ENCODE measurements around the gene NMUR1.

NMUR1 gene

DNA sequence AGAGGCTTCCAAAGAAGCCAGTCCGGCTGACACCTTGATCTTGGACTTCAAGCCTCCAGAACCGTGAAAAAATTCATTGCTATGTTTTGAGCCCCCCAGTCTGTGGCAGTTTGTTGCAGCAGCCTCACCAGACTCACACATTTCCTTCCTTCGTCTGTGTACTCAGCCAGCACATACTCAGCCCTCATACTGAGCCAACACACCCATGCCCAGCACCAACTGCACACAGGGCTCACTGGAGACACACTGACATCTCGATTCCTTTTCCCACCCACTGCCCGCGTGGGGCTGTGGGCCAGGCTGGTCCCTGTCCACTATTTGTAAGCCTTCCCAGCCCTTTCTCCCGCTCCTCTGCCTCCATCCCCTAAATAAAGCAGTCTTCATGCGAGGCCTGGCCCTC, 24.1 kb upstream of the NMUR1 start:
- DNase-seq: no peak

DNA sequence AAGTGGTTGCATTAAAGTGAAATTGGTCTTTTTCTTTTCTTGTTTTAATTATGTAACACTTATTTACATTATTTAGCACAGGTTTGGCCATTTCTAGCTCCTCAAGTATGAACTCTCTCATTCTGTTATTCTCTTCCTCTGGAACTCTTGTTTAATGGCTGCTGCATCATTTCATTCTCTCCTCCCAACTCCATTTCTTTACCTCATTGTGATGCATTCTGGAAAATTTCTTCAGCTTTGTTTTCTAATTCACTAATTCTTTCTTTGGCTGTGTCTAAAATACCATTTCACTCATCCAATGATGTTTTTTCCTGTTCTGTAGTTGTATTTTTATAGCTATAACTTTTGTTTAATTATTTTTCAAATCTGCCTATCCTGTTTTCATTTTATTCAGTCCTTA, 22.5 kb upstream of the NMUR1 start:
- no peak for DNase-seq

DNA sequence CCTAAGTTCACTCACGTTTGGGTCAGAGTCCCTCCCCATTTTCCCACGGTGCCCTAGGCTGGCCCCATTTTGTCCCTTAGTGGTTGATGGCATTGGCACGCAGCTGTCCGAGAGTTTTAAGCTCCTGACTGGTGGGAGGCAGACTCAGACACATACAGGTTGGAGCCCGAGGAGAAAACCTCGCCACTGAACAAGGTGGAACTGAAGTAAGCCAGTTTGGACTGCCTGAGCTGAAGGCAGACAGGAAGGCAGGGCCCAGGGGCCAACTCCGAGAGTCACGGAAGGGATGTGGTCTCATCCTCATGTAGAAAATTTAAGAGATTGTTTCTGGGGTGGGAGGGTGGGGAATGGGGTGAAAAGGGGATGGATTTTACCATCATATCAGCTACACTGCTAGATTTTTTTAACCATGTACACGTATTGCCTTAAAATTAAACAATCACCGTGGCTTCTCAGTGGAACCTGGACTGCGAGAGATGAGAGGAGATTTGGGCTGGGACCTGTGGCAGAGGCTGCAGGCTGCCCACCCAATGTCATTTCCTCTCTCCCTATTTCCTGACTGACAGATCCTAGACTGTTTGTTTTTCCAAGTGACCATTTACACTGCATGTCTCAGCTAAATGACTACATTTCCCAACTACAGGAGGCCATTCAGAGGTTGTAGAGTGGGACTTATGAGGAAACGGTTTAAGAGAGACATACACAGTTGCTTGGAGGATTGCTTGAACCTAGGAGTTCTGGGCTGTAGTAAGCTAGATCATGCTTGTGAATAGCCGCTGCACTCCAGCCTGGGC, 19.4 kb upstream of the NMUR1 start:
- no peak for DNase-seq

DNA sequence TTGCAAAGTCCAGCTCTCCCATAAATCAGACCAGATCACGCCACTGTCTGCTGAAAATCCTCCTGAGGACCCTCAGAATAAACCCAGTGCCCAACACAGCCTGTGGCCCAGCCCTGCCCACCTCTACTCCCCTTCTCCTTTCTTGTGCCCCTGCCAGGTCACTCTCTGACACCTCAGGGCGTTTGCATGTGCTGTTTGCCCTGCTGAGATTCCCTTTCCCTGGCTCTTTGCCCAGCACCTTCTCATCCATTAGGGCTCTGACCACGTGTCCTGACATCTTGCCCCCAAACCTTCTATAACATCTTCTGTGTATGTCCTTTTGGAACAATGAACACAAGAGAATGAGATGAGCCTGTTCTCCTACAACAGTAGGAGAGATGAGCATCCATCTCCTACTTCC, 18.5 kb upstream of the NMUR1 start:
- no peak for DNase-seq

DNA sequence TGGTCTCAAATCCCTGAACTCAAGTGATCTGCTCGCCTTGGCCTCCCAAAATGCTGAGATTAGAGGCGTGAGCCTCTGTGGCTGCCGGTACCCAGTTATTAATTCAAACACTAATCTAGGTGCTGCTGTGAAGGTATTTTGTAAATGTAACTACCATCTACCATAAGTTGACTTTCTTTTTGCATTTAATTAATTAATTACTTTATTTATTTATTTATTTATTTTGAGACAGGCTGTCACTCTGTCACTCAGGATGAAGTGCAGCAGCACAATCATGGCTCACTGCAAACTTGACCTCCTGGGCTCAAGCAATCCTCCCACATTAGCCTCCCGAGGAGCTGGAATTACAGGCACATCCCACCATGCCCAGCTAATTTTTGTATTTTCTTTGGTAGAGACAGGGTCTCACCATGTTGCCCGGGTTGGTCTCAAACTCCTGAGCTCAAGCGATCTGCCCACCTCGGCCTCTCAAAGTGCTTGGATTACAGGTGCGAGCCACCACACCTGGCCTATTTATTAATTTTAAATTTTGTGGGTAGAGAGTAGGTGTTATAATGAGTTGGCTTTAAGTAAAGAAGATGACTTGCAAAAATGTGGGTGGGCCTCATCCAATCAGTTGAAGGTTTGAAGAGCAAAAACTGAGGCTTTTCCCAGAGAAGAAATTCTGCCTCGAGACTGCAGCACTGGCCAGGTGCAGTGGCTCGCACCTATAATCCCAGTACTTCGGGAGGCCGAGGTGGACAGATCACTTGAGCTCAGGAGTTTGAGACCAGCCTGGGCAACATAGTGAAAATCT, 17.3 kb upstream of the NMUR1 start:
- no peak for DNase-seq

DNA sequence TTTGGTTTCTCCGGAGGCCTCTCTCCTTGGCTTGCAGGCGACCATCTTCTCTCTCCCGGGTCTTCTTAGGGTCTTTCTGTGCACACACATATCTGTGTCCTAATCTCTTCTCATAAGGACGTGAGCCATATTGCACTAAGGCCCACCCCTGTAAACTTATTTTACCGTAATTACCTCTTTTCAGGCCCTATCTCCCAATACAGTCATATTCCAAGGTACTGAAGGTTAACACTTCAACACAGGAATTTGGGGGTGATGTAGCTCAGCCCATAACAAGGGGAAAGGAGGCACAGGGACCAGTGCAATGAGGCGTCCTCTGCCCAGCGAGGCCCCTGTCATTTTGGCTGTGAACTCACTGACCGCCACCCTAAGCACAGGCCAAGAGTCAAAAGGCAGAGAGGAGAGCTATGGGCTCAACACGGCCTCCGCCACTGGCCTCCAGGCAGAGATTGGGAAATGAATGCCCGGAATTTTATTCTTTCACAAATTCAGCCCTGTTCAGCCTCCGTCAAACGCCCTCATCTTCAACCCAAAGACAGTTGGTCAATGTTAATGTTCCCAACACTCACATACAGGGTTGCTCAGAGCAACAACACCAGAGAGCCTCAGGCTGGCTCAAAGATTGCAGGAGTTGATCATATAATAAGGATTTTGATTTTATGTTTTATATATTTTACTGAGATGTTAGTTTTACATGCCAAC, 15.9 kb upstream of the NMUR1 start:
- no peak for DNase-seq

DNA sequence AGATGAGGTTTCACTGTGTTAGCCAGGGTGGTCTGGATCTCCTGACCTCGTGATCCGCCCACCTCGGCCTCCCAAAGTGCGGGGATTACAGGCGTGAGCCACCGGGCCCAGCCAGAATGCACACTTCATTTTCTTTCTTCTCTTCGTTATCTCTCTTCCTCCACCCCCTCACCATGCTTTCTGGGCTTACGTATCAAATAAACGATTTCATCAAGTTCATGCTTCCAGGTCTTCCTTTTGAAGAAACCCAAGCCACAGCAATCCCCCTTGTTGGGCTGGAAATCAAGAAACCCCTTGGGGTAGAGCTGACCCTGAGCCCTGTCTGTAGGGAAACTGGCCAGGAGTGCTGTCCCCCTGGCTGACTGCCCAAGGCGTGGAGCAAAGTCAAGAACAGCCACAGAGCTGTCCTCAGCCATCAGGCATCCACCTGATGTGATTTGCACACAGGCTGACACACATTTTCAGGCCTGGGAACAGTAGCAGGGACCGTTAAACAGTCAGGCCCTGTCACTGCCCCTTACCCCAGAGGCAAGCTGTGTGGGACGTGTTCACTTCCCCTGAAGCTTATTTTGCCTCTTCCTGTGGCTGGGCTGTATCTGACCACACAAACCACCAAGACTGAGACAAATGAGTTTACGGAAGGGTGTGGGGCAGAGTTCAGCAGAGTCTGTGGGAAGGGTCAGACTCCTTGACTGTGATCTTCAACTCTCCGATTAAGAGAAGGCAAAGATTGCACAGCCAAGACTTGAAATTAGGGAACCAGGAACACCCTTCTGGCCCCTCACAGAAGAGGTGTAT, 15.1 kb upstream of the NMUR1 start:
- no peak for DNase-seq

DNA sequence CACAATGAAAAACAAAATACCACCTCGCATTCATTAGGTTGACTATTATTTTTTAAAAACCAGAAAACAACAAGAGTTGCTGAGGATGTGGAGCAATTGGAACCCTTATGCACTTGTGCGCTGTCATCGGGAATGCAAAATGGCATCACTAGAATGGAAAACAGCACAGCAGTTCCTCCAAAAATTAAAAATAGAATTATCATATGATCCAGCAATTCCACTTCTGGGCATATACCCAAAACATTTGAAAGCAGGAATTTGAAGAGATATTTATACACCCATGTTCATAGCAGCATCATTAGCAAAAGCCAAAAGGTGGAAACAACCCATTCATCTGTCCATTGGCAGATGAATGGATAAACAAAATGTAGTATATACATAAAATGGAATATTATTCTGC, 11.9 kb upstream of the NMUR1 start:
- no peak for DNase-seq

DNA sequence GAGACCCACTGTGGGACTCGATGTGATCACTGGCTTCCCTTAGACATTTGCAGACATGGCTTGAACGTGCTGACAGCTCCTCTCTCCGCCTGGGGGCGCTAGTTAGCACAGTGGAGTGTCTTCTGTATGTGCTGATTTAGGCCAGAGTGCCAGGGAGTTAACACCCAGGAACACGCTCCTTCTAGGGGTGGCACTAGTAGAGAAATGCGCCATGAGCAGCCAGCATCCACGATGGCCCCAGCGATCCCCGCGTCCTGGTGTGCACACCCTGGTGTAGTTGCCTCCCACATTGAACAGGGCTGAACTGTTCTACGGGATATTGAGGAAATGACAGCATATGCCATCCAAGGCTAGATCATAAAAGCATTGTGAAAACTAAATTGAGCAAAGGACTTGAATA, 11.4 kb upstream of the NMUR1 start:
- no peak for DNase-seq

DNA sequence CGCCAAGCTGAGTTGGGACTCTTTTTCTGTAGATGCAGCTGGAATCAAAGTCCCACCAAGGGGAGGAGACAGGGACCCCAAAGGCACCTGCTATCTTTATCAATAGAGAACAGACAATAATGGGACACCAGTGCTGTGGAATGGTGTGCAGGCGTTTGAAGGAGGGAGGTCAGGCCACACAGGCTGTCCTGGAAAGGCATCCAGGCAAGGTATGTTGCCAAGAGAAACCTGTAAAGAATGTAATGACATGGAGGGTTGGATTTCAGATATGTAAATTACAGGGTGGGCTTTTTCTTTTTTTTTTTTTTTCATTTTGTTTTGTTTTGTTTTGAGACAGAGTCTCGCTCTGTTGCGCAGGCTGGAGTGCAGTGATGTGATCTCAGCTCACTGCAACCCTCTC, 9.7 kb upstream of the NMUR1 start:
- no peak for DNase-seq

DNA sequence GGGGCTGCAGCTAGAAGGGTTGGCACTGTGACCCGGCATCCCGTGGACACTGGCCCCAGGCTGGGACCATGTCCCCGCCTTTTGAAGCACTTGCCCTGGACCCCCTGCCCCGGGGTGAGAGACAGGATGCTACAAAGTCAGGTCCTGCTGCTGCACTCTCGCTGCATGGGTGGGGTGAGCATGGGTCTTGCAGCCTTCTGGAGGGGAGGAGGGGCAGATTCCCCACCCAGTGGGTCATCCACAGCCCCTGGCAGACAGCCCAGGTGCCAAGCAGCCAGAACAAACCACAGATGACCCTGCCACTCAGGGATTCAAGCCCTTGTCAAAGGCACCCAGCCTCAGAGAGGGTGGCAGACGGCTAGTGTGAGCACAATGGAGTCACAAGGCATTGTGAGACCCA, 5.7 kb upstream of the NMUR1 start:
- DNase-seq: no peak

DNA sequence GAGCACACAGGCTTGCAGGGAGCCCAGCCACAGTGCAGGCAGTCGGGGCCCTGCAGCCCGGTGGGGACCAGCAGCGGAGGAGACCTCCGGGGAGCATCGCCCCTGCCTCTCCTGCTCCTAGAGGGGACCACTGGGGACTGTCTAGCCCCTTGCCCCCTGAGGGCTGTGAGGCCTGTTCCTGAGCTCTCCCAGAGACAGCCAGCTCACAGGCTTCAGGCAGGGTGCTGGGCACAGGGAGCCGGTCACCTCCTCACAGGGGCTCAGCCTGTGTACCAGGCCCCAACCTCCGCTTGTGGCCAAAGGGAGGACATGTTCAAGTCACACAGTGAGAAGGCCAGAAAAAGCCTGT, 3.5 kb upstream of the NMUR1 start:
- no peak for DNase-seq

DNA sequence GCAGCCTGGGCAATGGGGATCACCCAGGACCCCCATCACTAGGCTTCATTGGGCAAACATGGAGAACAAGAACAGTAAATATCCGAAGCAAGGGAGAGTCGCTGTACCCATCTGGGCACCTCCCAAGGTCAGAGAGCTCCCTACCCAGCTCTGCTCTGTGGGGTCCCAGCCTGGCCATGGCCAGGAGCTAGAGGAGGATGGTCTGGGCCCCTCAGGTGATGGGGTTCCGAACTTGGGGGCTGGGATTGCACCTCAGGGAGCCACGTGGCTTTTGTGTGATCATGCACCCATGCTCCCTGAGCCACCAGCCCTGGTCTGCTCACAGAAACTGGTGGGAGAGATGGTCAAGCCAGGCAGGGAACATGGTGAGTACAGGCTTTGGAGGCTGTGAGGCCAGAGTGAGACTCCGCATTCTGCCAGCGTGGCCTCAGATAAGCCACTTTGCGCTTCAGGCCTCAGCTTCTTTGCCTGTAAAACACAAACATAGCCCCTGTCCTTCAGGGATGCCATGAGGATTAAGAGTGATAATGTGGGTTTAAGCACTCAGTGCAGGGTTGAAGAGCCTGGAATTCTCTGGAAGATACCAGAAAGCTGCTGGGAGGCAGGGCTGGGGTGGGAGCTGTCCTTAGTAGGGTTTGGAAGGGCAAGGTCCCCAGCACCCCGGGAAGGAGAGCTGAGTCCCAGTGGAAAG, 3.0 kb upstream of the NMUR1 start:
- no peak for DNase-seq

DNA sequence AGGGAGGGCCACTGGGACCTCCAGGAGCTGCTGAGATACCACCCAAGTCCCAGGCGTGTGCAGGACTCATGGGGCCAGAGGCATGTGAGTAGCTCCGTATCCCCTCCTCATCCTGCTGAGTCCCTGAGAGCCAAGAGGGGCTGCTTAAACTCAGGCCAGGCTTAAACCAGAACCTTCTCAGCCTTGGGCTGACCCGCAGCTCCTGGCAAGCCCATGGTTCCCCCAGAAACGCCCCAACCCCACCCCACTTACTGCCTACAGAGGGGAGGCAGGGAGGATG, 2.5 kb upstream of the NMUR1 start:
- DNase-seq: no peak

DNA sequence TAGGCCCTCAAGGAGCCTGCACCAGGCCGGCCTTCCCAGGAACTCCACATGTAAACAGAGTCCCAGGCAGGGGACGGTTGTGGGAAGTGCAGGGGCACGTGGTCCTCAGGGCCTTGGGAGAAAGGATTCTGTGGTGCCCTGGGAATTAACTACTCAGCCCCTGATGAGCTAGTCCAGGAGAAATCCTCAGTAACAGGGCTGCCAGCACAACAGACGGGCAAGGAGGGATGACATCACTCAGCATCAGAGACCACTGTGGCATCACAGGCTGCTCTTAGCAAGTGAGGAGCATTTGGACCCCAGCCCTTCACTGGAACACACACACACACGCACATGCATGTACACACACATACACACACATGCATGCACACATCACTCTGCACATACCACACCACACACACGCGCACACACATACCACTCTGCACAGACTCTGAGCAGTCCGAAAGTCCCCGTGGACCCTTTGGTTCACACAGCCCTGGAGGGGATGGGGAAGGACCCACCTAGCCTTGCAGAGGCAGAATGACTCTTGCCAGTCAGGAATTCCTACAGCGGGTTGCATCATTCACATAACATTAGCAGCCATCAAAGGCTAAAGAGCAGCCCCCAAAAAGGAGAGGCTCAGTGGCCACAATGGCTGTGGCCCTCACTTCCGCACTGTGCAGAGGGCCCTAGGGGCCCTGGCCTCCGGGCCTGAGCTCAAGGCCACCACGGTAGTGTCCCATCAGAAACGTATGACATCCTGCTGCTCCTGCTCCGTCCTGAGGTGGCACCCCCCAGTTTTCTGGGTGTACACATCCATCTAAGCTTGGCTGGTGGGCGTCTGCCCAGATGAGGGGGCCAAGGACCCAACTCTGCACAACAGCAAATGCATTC, 1.9 kb upstream of the NMUR1 start:
- no peak for DNase-seq

DNA sequence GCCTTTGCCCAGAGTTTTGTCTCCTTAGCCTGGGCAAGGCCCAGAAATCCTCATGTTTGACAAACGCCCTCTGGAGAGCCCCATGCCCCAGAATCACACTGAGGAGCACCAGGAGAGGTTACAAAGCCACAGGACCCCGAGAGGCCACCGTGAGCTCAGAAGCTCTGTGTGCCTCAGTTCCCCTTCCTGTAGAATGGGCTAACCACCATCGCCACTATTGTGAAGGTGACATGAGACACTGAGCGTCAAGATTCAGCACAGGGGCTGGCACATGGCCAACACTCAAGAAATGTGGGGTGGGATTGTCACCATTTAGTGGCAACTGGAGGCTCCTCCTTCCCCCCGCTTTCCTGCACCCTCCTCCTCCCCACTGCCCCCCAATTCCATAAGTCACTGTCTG, 1.2 kb upstream of the NMUR1 start:
- DNase-seq: no peak

DNA sequence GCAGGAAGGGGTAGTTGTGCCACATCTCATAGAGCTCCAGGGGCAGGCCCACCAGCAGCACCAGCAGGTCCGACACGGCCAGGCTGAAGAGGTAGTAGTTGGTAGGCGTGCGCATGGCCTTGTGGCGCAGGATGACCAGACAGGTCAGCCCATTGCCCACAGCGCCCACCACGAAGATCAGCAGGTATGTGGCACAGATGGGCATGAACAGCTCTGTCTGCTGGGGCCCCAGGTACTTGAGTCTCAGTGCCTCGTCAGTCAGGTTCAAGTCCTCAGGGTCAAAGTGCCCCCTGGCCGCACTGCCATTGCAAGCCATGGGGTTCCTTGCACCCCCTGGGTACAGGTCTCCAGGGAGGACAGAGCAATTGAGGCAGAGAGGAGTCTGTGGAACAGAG, 1.6 kb downstream of the NMUR1 start:
- no peak for DNase-seq

DNA sequence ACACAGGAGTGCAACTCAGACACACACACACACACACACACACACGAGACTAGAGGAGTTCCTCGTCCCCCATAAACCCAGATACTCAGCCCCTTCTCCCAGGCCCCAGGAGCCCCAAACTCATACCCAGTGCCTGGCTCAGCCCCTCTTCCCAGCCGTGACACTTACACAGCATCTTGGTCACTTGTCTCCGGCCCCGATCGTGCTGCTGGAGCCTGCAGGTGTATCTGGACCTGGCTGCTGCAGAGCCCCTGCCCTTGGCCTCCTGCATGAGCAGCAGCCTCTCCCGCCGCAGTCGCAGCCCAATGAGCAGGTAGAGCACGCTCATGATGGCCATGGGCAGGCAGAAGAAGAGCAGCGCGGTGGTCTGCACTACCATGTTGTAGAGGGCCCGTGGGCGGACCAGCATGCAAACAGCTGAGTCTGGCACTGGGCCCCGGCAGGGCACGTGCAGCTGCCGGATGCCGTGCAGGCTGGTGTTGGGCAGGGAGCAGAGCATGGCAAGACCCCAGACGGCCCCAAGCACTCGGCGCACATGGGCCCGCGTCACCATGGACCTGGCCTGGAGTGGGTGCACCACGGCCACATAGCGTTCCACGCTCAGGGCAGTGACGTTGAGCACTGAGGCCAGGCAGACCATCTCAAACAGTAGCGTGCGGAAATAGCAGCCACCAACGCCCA, 2.1 kb downstream of the NMUR1 start:
- DNase-seq: no peak

DNA sequence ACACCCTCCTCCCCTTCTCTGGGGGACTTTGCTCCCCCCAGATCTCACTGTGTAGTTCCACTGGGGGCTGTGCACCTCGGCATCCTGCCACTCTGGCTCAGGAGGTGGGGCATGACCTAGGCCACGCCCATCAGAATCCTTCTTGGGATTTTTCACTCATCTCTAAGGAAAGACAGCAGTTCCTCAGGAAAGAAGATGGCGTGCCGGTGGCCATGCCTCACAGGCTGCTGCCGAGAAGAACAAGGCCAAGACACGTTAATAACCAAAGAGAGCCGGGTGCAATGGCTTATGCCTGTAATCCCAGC, 3.2 kb downstream of the NMUR1 start:
- no peak for DNase-seq

DNA sequence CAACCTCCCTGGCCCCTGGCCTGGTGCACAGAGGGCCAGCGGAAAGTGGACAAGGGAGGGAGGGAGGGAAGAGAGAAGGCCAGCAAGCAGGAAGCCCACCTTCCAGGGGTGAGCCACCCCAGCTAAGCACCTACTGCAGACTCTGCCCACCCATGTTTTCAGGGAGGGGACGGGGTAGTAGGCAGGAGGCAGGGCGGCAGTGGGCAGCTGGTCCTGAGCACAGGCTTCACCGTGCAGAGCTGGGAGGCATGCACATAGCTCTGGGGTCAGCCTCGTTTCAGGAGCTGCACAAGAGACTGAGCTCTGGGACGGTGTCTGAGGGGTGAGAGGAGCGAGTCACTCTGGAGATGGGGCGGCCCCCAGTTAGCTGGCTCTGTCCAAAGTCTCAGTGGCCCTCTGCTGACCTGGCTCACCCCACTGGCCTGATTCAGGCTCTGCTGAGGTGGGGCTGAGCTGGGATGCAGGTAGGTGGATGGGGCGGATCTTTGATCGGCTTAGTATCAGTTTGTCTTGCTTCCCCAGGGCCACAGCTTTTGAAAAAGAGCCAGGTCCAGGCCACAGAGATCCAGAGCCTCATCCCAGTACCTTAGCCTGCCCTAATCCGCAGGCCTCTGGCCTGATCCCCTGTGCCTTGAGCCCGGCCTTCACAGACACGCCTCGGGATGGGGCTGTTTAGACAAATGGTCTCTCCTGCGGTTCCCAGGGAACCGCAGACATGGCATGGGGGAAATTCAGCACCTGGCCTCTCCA, 3.7 kb downstream of the NMUR1 start:
- DNase-seq: no peak
